CD14-positive monocyte (primary cell): ENCODE data around the gene TALDO1. TPM values are rescaled to one million over a fixed set of nuclear protein-coding genes. Genes with fewer than 3 reads are reported as not detected.

ENCODE experiments used
- DNase-seq, 3 donors: peaks; one replicate each; pipeline ENCODE4 v3.0.0-alpha.2; 2011 to 2022
- H2AFZ ChIP-seq: 2 replicates; pipeline ENCODE4 v1.6.0; 2012; ENCODE audit warnings: mild to moderate bottlenecking, low read depth, low read length, inconsistent platforms; ENCODE audit not compliant: insufficient read depth, poor library complexity, severe bottlenecking
- H3K27ac ChIP-seq, 2 donors: 1 replicate in 1 of 2; 2 replicates in 1 of 2; pipeline ENCODE4 v1.5.1; 2012 to 2013; ENCODE audit warnings: low read length in 2 of 2, control low read depth in 1 of 2, inconsistent platforms in 1 of 2, low read depth in 1 of 2, mild to moderate bottlenecking in 1 of 2
- H3K27me3 ChIP-seq, 2 donors: one replicate each; pipeline versions ENCODE4 v1.6.0 to v1.6.1; 2011 to 2013; ENCODE audit warnings: low read length in 2 of 2; ENCODE audit not compliant: control insufficient read depth in 2 of 2, insufficient read depth in 2 of 2
- H3K36me3 ChIP-seq, 2 donors: replicated peaks in 1 of 2; 1 replicate in 1 of 2; 2 replicates in 1 of 2; pipeline versions ENCODE4 v1.5.1 to v1.6.1; 2012 to 2013; ENCODE audit warnings: low read length in 2 of 2, control low read depth in 1 of 2, inconsistent platforms in 1 of 2, mild to moderate bottlenecking in 1 of 2; ENCODE audit not compliant: insufficient read depth in 2 of 2, control insufficient read depth in 1 of 2
- H3K4me1 ChIP-seq, 2 donors: 1 replicate in 1 of 2; 2 replicates in 1 of 2; pipeline versions ENCODE4 v1.5.1 to v1.6.1; 2012 to 2013; ENCODE audit warnings: low read length in 2 of 2, control low read depth in 1 of 2, inconsistent platforms in 1 of 2, mild to moderate bottlenecking in 1 of 2, moderate library complexity in 1 of 2; ENCODE audit not compliant: insufficient read depth in 2 of 2, control insufficient read depth in 1 of 2
- H3K4me2 ChIP-seq: replicated peaks from 2 replicates; pipeline ENCODE3; 2012; ENCODE audit warnings: low read length, moderate library complexity, mild to moderate bottlenecking; ENCODE audit not compliant: poor library complexity, severe bottlenecking; ENCODE audit errors: extremely low read depth
- H3K4me3 ChIP-seq, 3 experiments: fragments of 200-600 bp in 1 of 3; sonication (generic) in 1 of 3; replicated peaks in 1 of 3; 1 replicate in 2 of 3; 2 replicates in 1 of 3; pipeline ENCODE4 v1.5.1; 2011 to 2013; ENCODE audit warnings: low read length in 3 of 3, mild to moderate bottlenecking in 3 of 3, control low read depth in 2 of 3, low read depth in 2 of 3, inconsistent platforms in 1 of 3, moderate library complexity in 1 of 3
- H3K79me2 ChIP-seq: 2 replicates; pipeline ENCODE4 v1.6.0; 2012; ENCODE audit warnings: mild to moderate bottlenecking, control low read depth, inconsistent platforms, low read length, moderate library complexity; ENCODE audit not compliant: insufficient read depth
- H3K9ac ChIP-seq: 2 replicates; pipeline ENCODE4 v1.6.0; 2017; ENCODE audit warnings: low read length, mild to moderate bottlenecking; ENCODE audit not compliant: insufficient read depth, poor library complexity, severe bottlenecking
- H3K9me3 ChIP-seq, 2 donors: replicated peaks in 1 of 2; 1 replicate in 1 of 2; 2 replicates in 1 of 2; pipeline versions ENCODE4 v1.5.1 to v1.6.1; 2012 to 2013; ENCODE audit warnings: low read length in 2 of 2, control low read depth in 1 of 2; ENCODE audit not compliant: control insufficient read depth in 1 of 2, insufficient read depth in 1 of 2
- H4K20me1 ChIP-seq: 2 replicates; pipeline ENCODE4 v1.6.0; 2012; ENCODE audit warnings: mild to moderate bottlenecking, low read length, control low read depth, moderate library complexity; ENCODE audit not compliant: insufficient read depth
- H3K27ac Mint-ChIP-seq, 7 donors: one replicate each; pipeline ENCODE4 v1.8.0; 2020; ENCODE audit warnings: mild to moderate bottlenecking in 7 of 7, mixed read lengths in 7 of 7, moderate library complexity in 6 of 7, inconsistent platforms in 2 of 7
- H3K27me3 Mint-ChIP-seq, 3 donors: one replicate each; pipeline ENCODE4 v1.8.0; 2021 to 2022; ENCODE audit warnings: low read depth in 3 of 3, mild to moderate bottlenecking in 3 of 3, mixed read lengths in 3 of 3, moderate library complexity in 3 of 3, inconsistent platforms in 1 of 3
- H3K36me3 Mint-ChIP-seq, 2 donors: one replicate each; pipeline ENCODE4 v1.8.0; 2020; ENCODE audit warnings: mixed read lengths in 2 of 2, inconsistent platforms in 1 of 2, mild to moderate bottlenecking in 1 of 2
- H3K4me1 Mint-ChIP-seq: one replicate; pipeline ENCODE4 v1.8.0; 2020; ENCODE audit warnings: mild to moderate bottlenecking, mixed read lengths
- H3K4me3 Mint-ChIP-seq, 2 donors: one replicate each; pipeline ENCODE4 v1.8.0; 2020; ENCODE audit warnings: mild to moderate bottlenecking in 2 of 2, mixed read lengths in 2 of 2, moderate library complexity in 1 of 2
- H3K9me3 Mint-ChIP-seq, 7 donors: one replicate each; pipeline ENCODE4 v1.8.0; 2020 to 2022; ENCODE audit warnings: mixed read lengths in 7 of 7, mild to moderate bottlenecking in 6 of 7, moderate library complexity in 6 of 7, inconsistent platforms in 2 of 7
- WGBS: methylation state at CpG from one replicate; pipeline ENCODE4 v1.1.5; 2013; ENCODE audit warnings: missing lambda C conversion rate; ENCODE audit not compliant: insufficient coverage; 5-methylcytosine and 5-hydroxymethylcytosine counted together
- intact Hi-C, 2 donors: fragments of 100-400 bp; cut with micrococcal nuclease; formaldehyde crosslinking; loops; one replicate each; pipeline versions ENCODE4 v1.15.0 to v1.15.1; 2023
- polyA plus RNA-seq, 3 donors: library from polyadenylated mRNA; depleted of rRNA in 1 of 3; unstranded in 2 of 3; stranded (reverse) in 1 of 3; fragments of 300-500 nt in 2 of 3; fragments of >200 nt in 1 of 3; fragmentation: Illumina TruSeq in 2 of 3; gene quantifications; 1 replicate in 2 of 3; 2 replicates in 1 of 3; pipeline ENCODE4 v1.2.3, GENCODE V29; 2012 to 2021
- TF ChIP-seq, protein P1 (sequence below): fragments of 200-600 bp; IDR thresholded peaks from one replicate; pipeline ENCODE4 v1.8.0; 2022; ENCODE audit warnings: antibody characterized with exemption, mild to moderate bottlenecking

The TALDO1 gene
- polyA plus RNA-seq, 3 donors = 502 to 1,249 (median 1,224) TPM

DNA sequence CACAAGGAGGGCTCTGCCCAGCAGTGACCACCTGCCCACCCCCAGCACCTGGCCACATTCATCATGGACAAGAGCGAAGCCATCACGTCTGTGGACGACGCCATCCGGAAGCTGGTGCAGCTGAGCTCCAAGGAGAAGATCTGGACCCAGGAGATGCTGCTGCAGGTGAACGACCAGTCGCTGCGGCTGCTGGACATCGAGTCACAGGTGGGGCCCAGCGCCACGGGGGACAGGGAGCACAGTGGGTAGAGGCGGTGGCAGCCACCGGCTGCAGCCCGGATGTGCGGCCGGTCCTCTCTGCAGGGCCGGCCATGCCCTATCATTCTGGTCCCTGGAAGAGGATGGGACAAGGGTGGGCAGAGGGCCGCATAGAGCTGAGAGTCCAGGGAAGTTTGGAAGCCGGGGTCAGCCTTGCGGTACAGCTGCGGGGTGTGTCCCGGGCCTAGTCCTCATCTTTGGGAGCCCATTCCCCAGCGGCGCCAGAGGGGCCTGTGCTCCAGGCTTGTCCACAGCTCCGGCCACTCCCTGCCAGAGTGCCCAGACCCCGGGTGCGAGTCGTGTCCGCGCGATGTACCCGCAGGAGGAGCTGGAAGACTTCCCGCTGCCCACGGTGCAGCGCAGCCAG is 27.1 kb upstream of the TALDO1 start:
- peak overlapping the region; percentile 72 for H3K4me2 ChIP-seq
- Mint-ChIP-seq H3K4me3 (peak overlapping the region; percentile 45 to 82), H3K27ac (no peak overlapping the region), H3K9me3 (peaks cover 0 to 30% (median 5%) of the 10 kb centered on the region in 7 donors), H3K4me1 (peaks cover 11% of the 10 kb centered on the region), H3K36me3 (peaks cover 0 to 1% of the 10 kb centered on the region in 2 donors), H3K27me3 (peaks cover 51 to 78% (median 56%) of the 10 kb centered on the region in 3 donors)
- no peaks in the 10 kb centered on the region for H3K79me2 ChIP-seq
- H3K4me1 ChIP-seq = peaks cover 20 to 29% of the 10 kb centered on the region in 2 donors
- intact Hi-C loops = loop anchor here in 1 of 2 donors (5.0 kb wide), 1 partner anchor 58 kb away; no protein-coding TSS in a partner anchor
- H3K36me3 ChIP-seq = no peaks in the 10 kb centered on the region
- peaks cover 0 to 43% of the 10 kb centered on the region in 2 donors for H3K27me3 ChIP-seq
- 65% methylated on average over 33 of the region's 35 CpGs for WGBS
- TF ChIP-seq, protein P1, sequence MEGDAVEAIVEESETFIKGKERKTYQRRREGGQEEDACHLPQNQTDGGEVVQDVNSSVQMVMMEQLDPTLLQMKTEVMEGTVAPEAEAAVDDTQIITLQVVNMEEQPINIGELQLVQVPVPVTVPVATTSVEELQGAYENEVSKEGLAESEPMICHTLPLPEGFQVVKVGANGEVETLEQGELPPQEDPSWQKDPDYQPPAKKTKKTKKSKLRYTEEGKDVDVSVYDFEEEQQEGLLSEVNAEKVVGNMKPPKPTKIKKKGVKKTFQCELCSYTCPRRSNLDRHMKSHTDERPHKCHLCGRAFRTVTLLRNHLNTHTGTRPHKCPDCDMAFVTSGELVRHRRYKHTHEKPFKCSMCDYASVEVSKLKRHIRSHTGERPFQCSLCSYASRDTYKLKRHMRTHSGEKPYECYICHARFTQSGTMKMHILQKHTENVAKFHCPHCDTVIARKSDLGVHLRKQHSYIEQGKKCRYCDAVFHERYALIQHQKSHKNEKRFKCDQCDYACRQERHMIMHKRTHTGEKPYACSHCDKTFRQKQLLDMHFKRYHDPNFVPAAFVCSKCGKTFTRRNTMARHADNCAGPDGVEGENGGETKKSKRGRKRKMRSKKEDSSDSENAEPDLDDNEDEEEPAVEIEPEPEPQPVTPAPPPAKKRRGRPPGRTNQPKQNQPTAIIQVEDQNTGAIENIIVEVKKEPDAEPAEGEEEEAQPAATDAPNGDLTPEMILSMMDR = no peak
- H3K9ac ChIP-seq = no peak overlapping the region
- no peak for DNase-seq
- H4K20me1 ChIP-seq = no peaks in the 10 kb centered on the region
- peaks cover 0 to 5% of the 10 kb centered on the region in 2 donors for H3K9me3 ChIP-seq
- H3K4me3 ChIP-seq = peak overlapping the region in 1 of 3 experiments; percentile 59
- H2AFZ ChIP-seq = peak overlapping the region; percentile 63
- H3K27ac ChIP-seq = no peak overlapping the region

DNA sequence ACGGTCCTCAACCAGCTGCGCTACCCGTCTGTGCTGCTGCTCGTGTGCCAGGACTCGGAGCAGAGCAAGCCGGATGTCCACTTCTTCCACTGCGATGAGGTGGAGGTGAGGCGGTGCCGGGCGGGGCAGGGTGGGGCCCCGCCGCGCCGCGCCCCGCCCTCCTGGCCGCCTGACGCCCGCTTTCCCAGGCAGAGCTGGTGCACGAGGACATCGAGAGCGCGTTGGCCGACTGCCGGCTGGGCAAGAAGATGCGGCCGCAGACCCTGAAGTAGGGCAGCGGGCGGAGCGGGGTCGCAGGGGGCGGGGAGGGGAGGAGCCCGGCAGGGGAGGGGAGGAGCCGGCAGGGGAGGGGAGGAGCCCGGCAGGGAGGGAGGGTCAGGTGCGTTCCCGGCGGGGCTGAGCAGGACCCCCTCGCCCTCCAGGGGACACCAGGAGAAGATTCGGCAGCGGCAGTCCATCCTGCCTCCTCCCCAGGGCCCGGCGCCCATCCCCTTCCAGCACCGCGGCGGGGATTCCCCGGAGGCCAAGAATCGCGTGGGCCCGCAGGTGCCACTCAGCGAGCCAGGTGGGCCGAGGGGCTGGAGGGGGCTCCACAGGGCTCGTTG is 26.5 kb upstream of the TALDO1 start:
- Mint-ChIP-seq H3K27ac (no peak overlapping the region), H3K9me3 (peaks cover 0 to 26% (median 4%) of the 10 kb centered on the region in 7 donors), H3K4me3 (peak overlapping the region; percentile 45 to 82), H3K27me3 (peaks cover 50 to 81% (median 58%) of the 10 kb centered on the region in 3 donors), H3K4me1 (peaks cover 11% of the 10 kb centered on the region), H3K36me3 (peaks cover 0 to 1% of the 10 kb centered on the region in 2 donors)
- peak in 1 of 3 donors; percentile 12 for DNase-seq
- TF ChIP-seq, protein P1 = no peak
- Histone ChIP-seq H3K36me3 (no peaks in the 10 kb centered on the region), H3K4me1 (peaks cover 21 to 34% of the 10 kb centered on the region in 2 donors), H3K9me3 (peaks cover 0 to 5% of the 10 kb centered on the region in 2 donors), H3K27ac (no peak overlapping the region), H3K4me2 (peak overlapping the region; percentile 72), H3K27me3 (peaks cover 5 to 48% of the 10 kb centered on the region in 2 donors), H4K20me1 (no peaks in the 10 kb centered on the region), H3K4me3 (peak overlapping the region in 1 of 3 experiments; percentile 59), H3K79me2 (no peaks in the 10 kb centered on the region), H3K9ac (no peak overlapping the region), H2AFZ (peak overlapping the region; percentile 63)
- WGBS = 2% methylated on average over 41 of the region's 53 CpGs
- intact Hi-C loops = loop anchor here in 1 of 2 donors (5.0 kb wide), 1 partner anchor 58 kb away; no protein-coding TSS in a partner anchor
